ENCODE results near the gene SERPINF2. TPM values are rescaled to one million over a fixed set of nuclear protein-coding genes. Genes with fewer than 3 reads are reported as not detected.
"Not testable (repeated sequence)": the region's sequence is repeated elsewhere in the genome, so short reads cannot be mapped to it uniquely, and the experiment has no call there.

SERPINF2 gene
- total RNA-seq, 4 donors from 2014 or later: 6.1 to 21.3 (median 11.4) TPM

- TF ChIP-seq POLR2A (IDR thresholded peaks at IDR 0.05): no peak
- TF ChIP-seq CTCF (IDR thresholded peaks at IDR 0.05): no peak
- TF ChIP-seq EP300 (IDR thresholded peaks at IDR 0.05): no peak
- Histone ChIP-seq H3K27ac (peak overlapping the region in 2 of 4 donors; percentile 46 to 90), H3K27me3 (peaks cover 0 to 5% of the 10 kb centered on the region in 2 donors), H3K9me3 (no peaks in the 10 kb centered on the region), H3K36me3 (peaks cover 0 to 38% (median 0%) of the 10 kb centered on the region in 3 donors), H3K4me1 (peaks cover 0 to 58% (median 19%) of the 10 kb centered on the region in 4 donors), H3K4me3 (no peak overlapping the region)
- WGBS, 2 donors: 86 to 87% methylated on average over 12 of the region's 12 CpGs
- no peak for DNase-seq (ENCODE audit: low spot score in 2 of 2)
Observed at GRCh38 chr17:1767358-1767757, 24.7 kb downstream of the SERPINF2 start.

- TF ChIP-seq CTCF (IDR thresholded peaks at IDR 0.05): no peak
- no peak for TF ChIP-seq EP300 (IDR thresholded peaks at IDR 0.05)
- 26 to 47% methylated on average over 16 to 18 of the region's 21 CpGs for WGBS, 2 donors
Observed at GRCh38 chr17:1769822-1770477, 27.3 kb downstream of the SERPINF2 start.

GRCh38 chr17:1773000-1773695 is 30.5 kb downstream of the SERPINF2 start:
- Histone ChIP-seq H3K27ac (peak overlapping the region in 3 of 4 donors; percentile 48 to 92 (median 79)), H3K36me3 (peaks cover 0 to 71% (median 0%) of the 10 kb centered on the region in 3 donors), H3K4me1 (peaks cover 0 to 36% (median 9%) of the 10 kb centered on the region in 4 donors), H3K4me3 (peak overlapping the region in 1 of 4 donors; percentile 26)
- peak in 1 of 2 donors; percentile 43 for TF ChIP-seq EP300 (IDR thresholded peaks at IDR 0.05)
- 78 to 80% methylated on average over 12 of the region's 12 CpGs for WGBS, 2 donors
- not testable (repeated sequence) for H3K9me3 ChIP-seq, H3K27me3 ChIP-seq
- peak in 1 of 2 donors; percentile 52 for DNase-seq (ENCODE audit: low spot score in 2 of 2)

More at GRCh38 chr17:1769822-1770477, 27.3 kb downstream of the SERPINF2 start:
- Histone ChIP-seq H3K4me1 (peaks cover 0 to 57% (median 12%) of the 10 kb centered on the region in 4 donors), H3K4me3 (no peak overlapping the region), H3K27ac (peak overlapping the region in 2 of 4 donors; percentile 28 to 48), H3K9me3 (no peaks in the 10 kb centered on the region), H3K36me3 (peaks cover 0 to 52% (median 0%) of the 10 kb centered on the region in 3 donors), H3K27me3 (no peaks in the 10 kb centered on the region)
- DNase-seq (ENCODE audit: low spot score in 2 of 2): no peak

GRCh38 chr17:1773696-1774181 is 31.1 kb downstream of the SERPINF2 start:
- peak in 1 of 2 donors; percentile 50 for DNase-seq (ENCODE audit: low spot score in 2 of 2)
- no peaks in the 10 kb centered on the region for H3K9me3 ChIP-seq
- no peaks in the 10 kb centered on the region for H3K27me3 ChIP-seq
- TF ChIP-seq CTCF (IDR thresholded peaks at IDR 0.05) (no peak), EP300 (IDR thresholded peaks at IDR 0.05) (peak in 1 of 2 donors; percentile 5)
- H3K36me3 ChIP-seq: peaks cover 0 to 77% (median 0%) of the 10 kb centered on the region in 3 donors
- H3K27ac ChIP-seq: peak overlapping the region; percentile 19 to 92 (median 64)
- H3K4me3 ChIP-seq: no peak overlapping the region
- WGBS, 2 donors: 44 to 50% methylated on average over 7 of the region's 7 CpGs
- H3K4me1 ChIP-seq: peaks cover 0 to 39% (median 9%) of the 10 kb centered on the region in 4 donors

GRCh38 chr17:1774390-1775176 is 31.9 kb downstream of the SERPINF2 start:
- no peaks in the 10 kb centered on the region for H3K9me3 ChIP-seq
- peak overlapping the region; percentile 15 to 92 (median 49) for H3K27ac ChIP-seq
- peaks cover 0 to 81% (median 0%) of the 10 kb centered on the region in 3 donors for H3K36me3 ChIP-seq
- no peaks in the 10 kb centered on the region for H3K27me3 ChIP-seq
- TF ChIP-seq EP300 (IDR thresholded peaks at IDR 0.05): no peak
- 85 to 89% methylated on average over 21 of the region's 21 CpGs for WGBS, 2 donors
- DNase-seq (ENCODE audit: low spot score in 2 of 2): no peak
- peaks cover 0 to 39% (median 9%) of the 10 kb centered on the region in 4 donors for H3K4me1 ChIP-seq
- H3K4me3 ChIP-seq: no peak overlapping the region
